ENCODE measurements around the gene C17orf114.
"Not testable (repeated sequence)": the region's sequence is repeated elsewhere in the genome, so short reads cannot be mapped to it uniquely, and the experiment has no call there.

The C17orf114 gene

DNA sequence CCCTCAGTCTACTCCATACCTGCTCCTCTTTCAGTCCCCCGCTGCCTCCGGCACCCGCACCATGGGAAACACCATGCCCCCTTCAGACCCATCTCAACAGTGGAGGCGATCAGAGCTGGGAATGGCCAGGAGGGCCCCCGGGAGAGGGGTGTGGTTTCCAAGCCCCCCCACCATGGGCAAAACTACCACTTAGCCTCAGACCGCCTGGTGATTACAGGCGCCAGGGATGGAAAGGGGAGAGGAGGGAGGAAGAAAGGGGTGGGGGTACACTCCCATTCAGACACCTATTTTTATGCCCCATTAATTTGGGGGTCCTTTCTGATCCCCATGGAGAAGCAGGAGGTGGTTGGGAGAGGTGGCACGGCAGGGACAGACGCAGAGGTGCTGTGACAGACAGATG lies at the start of gene C17orf114:
TSS of gene C17orf114 (minus strand) at position 101 of the 400 bp plus-strand sequence.
- no peak for DNase-seq (ENCODE audit: low spot score)

DNA sequence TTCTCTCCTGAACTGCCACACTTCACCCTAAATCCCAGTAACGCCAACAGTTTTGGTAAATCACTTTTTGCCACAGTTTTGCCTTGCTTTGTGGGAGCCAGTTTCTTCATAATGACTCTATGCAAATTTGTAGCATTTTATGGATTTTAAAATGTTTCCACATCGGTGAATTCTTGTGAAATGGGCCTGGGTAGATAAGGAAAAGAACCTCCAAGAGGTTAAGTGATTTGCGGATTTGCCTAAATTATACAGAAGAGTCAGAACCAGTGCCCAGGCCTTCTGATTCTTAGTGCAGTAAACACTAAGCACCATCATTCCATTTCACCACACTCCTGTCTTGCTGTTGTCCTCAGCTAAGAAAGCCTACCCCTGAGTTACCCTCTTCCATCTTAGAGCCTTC lies 49.0 kb upstream of the C17orf114 start:
- DNase-seq (ENCODE audit: low spot score): no peak

DNA sequence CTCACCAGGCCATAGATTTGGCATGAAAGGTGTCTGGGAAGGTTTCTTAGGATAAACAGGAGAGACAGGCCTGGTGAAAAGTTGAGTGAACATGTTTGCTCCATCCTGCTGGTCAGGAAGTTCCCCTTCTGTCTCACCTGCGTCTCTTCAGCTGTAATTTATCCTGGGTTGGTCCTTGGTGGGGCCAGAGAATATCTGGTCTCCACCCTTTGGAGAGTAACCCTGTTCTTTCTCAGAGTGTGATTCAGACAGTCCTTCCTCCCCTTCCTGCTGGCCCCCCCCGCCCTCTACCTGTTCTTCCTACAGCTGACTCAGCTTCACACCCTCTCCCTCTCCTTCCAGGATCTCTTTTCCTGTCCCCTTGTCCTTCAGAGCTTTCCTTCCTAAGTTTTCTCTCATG lies 48.1 kb upstream of the C17orf114 start:
- DNase-seq (ENCODE audit: low spot score): no peak

DNA sequence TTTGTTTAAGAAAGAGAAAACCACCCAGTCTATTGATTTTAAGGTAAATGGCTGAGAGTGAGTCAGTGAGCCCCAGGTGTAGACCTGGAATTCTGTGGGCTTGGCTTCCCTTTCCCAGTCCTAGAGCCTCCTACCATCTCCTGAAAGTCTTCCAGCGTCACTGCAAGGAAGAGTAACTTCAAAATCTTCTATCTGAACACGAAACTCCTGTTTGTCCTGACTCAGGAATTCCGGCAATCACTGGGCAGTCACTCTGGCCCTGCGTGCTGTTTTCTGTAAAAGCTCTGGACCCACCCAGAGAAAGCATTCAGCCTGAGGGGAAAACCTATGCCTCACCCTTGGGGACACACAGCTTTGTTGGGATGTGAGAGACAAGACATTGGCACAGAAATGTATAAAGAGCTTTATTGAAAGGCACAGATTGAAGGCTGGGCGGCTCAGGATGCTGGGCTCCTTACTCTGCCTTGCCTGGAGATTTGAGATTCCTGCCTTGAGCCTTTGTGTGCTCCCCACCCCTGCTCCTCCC lies 46.9 kb upstream of the C17orf114 start:
- DNase-seq (ENCODE audit: low spot score): no peak

DNA sequence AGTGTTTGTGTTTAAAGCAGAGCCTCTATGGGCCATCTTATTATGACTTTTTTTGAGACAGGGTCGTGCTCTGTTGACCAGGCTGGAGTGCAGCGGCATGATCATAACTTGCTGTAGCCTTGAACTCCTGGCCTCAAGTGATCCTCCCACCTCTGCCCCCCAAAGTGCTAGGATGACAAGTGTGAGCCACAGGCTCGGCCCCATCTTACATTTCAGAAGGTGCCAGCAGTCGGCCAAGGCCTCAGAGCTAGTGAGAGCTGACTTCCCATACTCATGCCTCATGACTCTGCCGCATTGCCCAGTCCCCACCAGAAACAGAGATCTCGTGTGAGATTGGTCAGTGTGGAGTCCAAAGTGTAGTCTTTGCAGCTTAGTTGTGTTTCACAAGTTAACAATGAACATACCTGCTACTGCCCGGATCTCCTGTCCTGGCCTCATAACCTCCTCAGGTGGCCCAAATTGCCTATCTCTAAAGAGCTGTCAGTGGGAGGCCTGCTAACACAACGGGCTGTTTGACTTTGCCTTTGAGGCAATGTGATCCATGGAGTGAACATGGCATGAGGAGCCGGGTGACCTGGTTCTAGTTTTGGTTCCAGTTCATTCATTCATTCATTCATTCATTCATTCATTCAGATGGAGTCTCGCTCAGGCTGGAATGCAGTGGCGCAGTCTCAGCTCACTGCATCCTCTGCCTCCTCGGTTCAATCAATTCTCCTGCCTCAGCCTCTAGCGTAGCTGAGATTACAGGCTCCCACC lies 44.7 kb upstream of the C17orf114 start:
- no peak for DNase-seq (ENCODE audit: low spot score)

DNA sequence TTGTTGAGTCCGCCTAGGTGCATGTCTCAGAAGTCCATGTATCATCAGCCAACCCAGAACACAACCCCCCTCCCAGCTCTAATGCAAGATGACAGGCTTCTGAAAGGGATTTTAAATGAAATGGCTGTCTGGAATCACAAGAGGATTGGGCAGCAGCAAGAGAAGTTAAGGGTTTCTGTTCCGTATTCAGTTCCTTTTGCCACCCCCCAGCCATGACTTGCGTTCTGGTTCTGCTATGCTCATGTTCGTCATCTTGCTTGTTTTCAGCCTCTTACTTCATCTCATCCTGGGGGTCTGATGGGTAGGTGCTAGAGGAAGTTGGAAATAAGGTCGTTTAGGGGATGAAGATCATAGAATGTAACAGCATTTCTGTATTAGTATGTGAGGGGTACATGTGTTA lies 43.0 kb upstream of the C17orf114 start:
- DNase-seq (ENCODE audit: low spot score): no peak

DNA sequence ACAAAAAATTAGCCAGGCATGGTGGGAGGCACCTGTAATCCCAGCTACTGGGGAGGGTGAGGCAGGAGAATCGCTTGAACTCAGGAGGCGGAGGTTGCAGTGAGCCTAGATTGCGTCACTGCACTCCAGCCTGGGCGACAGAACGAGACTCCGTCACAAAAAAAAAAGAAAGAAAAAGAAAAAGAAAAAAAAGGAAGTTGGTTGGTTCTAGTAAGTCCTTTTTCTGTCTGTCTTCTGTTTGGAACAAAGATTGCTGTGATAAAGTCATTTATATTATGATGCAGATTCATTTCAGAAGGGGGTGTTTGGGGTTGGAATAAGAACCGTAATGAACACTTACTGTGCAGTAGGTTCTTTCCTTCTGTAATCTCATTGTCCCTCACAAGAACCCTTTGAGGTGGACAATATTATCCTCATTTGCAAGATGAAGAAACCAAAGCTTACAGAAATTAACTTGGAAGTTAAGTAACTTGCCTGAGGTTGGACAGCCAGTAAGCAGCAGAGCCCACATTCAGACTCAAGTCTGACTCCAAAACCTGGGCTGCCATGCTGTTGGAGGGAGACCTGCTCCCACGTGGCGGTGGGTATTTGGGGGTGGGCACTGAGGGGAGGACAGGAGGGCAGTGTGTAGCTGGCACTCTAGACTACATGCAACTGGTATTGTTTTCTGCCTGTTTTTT lies 41.3 kb upstream of the C17orf114 start:
- no peak for DNase-seq (ENCODE audit: low spot score)

DNA sequence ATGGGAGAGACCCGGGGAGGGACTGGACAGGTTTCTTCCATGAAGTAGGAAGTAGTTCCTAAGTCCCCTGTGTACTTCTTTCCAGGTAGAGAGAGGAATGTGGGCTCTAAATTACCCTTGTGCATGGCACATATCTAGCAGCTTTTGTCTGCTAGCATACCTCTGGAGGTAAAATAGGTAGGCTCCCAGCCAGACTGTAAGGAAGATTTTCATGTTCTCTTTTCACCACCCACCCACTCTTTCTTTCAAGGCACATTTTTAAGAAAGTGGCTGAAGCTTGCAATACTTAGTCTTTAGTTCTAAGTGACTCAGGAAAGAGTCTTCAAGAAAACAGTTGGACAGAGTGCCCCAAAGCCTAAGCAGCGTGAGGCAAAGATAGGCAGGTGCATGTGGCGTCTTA lies 40.2 kb upstream of the C17orf114 start:
- no peak for DNase-seq (ENCODE audit: low spot score)

DNA sequence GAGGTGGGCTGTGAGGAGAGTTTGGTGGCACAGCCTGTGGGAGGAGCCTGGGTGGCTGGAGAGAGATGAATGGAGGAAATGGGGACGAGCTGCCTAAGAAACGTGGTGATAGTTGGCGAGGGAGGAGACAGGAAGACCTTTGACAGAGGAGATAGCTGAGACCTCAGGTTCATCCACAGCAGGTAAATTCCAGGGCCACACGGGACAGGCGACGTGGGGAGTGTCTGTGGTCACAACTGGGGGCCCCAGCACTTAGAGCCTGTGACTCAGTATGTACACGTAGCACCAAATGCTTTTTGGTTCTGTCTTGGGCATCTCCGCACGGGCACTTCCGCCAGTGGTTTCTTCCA lies 38.7 kb upstream of the C17orf114 start:
- DNase-seq (ENCODE audit: low spot score): no peak

DNA sequence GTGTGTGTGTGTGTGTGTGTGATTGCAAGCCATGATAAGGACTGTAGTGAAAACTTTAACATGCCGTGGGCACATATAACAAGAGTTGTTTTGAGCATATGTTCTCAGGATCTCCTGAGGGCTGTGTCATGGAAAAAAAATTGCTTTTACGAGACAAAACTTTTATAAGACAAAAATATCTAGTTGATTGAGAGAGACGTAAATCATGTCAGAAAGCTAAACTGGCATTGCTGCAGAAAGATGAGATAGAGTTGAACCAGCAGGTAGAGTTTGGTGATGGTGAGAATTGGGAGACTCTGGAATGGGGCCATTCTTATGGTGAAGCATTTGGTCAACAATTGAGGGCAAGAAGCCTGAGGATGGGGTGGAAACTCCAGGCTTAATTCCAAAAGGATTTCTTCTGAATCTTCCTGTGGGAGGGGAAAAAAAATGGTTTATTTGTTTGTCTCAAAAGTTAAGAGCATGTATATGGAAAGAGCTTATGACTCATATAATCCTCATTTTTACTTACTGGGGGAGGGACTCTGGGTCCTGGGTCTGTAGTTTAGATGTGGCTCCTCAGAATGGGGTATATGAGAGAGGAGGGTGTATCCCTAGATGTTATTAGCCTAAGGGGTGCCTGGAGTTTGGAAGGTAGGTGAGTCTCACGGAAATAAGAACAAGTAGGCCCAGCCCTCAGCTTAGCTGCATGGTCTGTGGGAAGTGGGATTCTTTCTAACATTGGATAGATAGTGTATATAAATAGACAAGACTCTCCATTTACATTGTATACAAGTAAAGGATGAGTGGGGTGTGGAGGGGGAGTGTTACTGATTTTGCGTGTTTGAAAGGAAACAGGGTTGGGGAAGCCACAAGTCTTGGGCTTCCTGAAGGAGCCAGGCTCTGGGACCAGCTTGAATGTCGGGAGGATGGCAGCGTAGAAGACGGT lies 38.1 kb upstream of the C17orf114 start:
- no peak for DNase-seq (ENCODE audit: low spot score)

DNA sequence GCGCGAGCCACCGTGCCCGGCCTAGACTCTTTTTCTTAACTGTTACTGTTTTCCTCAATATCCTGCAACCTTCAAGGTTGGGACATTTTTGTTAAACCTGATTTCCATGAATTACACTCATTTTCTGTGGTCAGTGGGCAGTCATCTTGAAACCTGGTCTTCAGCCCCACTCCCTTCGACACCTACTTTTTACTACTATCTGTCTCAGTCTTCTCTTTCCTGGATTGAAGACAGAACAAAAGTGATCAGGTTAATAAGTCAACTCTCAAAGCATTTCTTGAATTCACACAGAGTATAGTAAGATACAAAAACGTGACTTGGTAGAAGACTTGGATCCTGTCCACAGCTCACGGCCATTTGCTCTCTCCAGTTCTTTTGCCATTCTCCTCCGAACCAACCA lies 37.1 kb upstream of the C17orf114 start:
- no peak for DNase-seq (ENCODE audit: low spot score)

DNA sequence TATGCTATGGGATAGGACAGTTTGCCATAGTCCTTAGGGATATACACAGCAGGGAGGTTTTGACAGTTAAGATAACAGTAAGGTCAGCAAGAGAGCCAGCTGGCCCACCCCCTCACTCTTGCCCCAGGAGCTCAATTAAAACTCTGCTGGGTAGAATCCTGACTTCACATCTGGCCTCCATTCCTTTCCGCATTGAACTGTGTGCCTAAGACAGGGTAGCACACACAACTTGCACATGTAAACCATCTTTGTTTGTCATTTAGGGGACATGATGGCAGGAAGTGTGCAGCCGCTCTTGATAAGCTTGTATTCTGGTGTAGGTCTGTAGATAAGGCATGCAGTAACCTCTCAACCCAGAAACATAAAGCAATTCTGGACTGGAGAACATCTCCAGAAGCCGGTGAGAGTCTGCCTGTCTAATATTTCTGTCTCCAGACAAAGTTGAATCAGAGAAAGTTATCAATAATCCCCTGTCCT lies 36.2 kb upstream of the C17orf114 start:
- DNase-seq (ENCODE audit: low spot score): no peak

DNA sequence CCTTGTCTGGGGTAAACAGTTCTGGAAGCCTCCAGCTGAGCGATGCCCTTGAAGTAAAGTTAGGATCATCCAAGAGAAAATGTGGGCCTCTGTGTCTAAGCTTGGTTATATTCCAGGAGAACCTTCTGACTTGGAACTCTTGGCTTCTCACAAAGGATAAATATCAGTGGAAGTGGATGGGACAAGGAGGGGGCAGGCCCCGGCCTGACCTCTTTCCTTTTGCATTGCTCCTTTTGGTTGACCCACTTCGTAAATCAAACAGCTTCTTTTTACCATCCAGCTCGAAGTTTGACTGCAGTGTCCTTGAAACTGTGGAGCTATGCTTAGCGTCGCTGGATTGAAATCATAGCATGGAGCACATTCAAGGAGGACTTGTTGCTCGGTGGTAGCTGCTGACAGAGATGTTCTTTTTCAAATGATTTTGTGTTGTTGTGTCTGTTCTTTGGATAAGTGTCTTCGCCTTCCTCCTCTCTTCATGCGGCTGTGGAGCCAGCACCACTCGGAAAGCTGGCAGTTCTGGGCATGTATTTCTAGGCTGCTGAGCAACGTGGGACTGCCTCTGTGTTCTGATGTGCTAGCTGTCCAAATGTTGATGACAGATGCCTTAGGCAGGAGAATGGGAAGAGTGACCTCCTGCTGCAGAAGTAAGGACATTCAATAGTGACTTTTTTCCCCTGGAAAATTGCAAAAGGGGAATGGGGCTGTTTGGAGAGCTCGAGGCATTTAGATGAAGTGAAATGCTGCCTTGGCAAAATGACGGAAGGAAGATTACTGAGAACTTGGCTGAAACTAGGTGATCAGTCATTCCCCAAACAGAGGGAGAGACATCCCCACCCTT lies 35.6 kb upstream of the C17orf114 start:
- no peak for DNase-seq (ENCODE audit: low spot score)

DNA sequence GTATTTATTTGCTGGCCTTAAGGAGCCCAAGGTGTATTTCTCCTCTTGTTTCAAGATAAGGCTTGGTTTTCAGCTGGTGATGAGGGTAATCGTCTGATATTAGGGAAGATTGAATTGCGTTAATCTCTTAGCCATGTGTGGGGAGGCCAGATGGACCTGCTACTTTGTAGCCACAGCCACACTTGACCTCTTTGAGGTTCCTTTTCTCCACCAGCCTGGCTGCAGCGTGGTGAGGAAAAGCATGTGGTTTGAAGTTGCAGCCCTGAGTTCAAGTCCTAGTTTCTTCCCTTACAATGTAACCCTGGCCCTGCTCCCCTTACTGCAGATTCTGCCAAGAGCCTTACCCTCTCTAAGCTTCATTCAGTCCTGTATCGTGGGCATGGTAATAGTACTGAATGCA lies 34.1 kb upstream of the C17orf114 start:
- no peak for DNase-seq (ENCODE audit: low spot score)

DNA sequence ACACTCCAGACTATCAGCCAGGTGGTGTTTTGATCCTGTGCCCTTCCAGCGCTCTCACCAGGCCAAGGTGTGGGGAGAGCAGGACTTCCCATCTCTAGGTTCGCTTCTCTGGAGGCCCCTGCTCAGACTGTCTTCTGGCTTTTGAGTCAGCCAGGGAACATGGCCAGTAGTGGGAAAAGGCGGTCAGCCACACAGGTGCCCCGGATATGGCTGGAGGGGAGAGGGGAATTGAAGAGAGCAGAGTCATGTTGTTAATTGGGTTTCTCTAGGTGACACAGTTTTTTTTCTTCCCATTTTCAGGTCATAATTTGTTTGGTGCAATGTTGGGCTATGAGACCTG lies 32.5 kb upstream of the C17orf114 start:
- DNase-seq (ENCODE audit: low spot score): no peak

DNA sequence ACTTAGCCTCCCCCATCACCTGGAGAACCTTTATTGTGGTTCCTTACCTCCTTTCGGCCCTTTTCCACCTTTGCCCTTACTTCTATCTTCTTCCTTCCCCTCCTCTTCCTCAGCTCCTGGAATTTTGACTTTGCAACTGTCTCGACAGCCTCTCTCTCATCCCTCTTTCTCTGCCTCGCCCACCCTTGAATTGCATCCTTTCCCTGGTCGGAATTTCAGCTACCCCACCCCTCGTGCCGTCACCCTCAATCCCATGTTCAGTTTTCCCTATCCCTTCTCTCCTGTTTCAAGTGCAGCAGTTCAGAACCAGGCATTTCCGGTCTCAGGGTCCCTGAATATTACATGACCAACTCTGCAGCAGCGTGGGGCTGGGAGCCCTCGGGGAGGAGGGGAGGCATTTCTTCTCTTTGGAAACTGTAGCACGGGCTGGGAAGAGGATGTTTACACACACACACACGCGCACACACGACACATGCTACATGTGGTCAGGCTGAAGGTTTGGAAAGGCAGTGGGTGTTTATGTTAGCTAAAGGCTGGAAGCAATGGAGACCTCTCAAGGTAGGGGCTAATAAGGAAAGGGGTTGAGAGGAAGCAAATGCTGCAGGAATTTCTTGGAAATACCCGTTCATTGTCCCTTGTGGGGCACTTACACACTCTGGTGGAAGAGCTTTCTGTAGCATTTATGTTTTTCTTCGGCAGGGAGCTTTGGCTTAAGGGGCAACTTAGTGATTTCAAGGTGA lies 32.0 kb upstream of the C17orf114 start:
- no peak for DNase-seq (ENCODE audit: low spot score)

DNA sequence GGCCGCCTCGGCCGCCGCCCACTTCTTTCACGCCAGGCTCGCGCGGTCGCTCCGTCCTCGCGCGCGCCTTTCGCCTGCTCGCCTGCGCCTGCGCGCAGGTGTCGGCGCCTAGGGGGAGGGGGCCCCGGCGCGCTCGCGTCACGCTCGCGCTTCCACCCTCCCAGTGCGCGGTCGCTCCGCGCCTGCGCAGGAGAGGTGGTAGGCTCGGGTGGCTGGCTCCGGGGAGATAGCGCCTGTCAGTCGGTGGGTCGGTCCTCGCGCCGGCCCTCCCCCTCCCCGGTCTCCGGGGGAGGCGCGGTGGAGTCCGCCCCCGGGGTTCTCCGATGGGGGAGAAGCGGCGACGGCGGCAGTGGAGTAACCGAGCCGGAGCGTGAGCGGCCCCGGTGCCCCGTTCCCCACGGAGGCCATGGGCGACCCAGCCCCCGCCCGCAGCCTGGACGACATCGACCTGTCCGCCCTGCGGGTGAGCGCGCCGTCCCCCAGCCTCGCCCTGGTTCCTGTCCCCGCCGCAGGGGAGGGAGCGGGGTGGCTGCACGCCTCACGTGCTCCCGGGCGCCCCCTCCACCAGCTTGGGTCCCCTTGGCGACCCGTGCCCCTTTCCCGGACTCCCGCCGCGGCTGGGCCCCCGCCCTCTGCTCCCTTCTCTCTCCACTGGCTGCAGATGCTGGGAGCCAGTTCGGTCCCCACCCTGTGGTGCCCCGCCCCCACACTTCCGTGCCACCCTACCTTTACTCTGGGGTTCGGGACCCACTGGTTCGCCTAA lies 31.2 kb upstream of the C17orf114 start, which contains the start of gene MINK1:
TSS of gene MINK1 (plus strand) at position 163 of the 763 bp plus-strand sequence. CDS start at position 407, 244 bp downstream.
- DNase-seq (ENCODE audit: low spot score): peak; percentile 94

DNA sequence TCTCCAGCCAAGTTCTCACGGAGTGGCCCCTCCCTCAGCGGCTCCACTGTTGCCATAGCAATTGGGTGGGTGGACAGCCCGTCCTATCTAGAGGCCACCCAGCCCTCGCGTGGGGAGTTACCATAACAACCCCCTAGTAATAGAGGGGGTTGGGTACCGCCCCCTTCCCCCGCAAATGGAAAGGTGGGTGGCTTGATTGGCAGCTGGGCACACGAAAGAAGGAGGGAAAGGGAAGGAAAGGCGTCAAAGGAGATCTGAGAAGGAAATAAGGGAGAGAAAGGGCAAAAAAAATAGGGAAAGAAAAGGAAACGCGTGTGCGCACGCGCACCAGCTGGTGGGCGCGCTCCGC lies 30.7 kb upstream of the C17orf114 start:
- not testable (repeated sequence) for DNase-seq (ENCODE audit: low spot score)

DNA sequence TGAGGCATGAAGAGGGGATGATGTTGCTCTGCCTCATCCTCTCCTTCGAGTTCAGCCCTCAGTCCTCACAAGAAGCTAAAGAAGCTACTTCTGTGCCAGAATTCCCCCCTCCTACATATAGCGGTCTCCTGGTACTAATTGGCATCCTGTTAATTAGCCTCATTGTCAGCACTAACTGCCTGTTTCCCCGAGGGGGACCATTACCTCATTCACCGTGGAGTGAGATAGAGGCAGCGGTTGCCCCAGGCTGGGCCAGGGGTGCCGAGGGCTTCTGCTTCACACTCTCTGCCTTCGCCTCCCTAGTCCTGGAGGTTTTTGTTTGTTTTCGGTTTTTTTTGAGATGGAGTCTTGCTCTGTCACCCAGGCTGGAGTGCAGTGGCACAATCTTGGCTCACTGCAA lies 25.3 kb upstream of the C17orf114 start:
- DNase-seq (ENCODE audit: low spot score): no peak

Measured in HuH-7.5 (cell line).